ENCODE data around the gene GPR157. TPM values are rescaled to one million over a fixed set of nuclear protein-coding genes. Genes with fewer than 3 reads are reported as not detected.

The GPR157 gene
- total RNA-seq, 2 experiments from 2014 or later = 3.1 to 3.3 TPM

DNA sequence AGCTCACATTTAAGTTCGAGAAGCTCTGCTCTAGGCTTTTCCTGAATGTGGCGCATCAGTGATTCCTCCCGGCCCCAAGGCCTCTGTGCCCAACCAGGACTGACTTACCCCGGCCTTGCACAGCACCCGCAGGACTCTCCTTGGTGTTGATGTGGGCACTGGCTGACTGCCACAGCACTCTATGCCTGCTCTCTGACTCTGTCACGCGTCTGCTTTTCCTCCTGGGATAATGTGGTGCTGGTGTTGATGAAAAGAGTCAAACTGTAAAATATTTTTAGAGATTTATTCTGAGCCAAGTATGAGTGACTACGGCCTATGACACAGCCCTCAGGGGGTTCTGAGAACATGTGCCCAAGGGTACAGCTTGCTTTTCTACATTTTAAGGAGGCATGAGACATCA, 44.0 kb downstream of the GPR157 start:
- DNase-seq = no peak
- Mint-ChIP-seq H3K4me1 (peaks cover 17% of the 10 kb centered on the region), H3K9me3 (no peaks in the 10 kb centered on the region), H3K4me3 (no peak overlapping the region), H3K27me3 (peaks cover 45% of the 10 kb centered on the region), H3K36me3 (peaks cover under 1% of the 10 kb centered on the region), H3K27ac (no peak overlapping the region)
- ATAC-seq (ENCODE audit: low read depth) = no peak
- POLR2A ChIA-PET = no interaction called here

DNA sequence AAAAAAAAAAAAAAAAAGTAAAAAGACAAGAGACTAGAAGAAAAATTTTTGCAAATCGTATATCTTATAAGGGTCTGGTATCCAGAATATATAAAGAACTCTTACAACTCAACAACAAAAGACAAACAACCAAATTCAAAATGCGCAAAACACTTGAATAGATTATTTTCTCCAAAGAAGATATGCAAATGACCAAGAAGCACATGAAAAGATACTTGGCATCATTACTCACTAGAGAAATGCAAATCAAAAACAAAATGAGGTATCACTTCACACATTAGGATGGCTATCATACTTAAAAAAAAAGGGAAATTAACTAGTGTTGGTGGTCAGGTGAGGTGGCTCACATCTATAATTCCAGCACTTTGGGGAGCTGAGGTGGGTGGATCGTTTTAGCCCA, 47.4 kb downstream of the GPR157 start:
- no peak for ATAC-seq (ENCODE audit: low read depth)
- H3K4me3 Mint-ChIP-seq = no peak overlapping the region
- no peaks in the 10 kb centered on the region for H3K9me3 Mint-ChIP-seq
- no peak overlapping the region for H3K27ac Mint-ChIP-seq
- H3K4me1 Mint-ChIP-seq = peaks cover 36% of the 10 kb centered on the region
- no peak for DNase-seq
- H3K36me3 Mint-ChIP-seq = peaks cover 2% of the 10 kb centered on the region
- peaks cover 49% of the 10 kb centered on the region for H3K27me3 Mint-ChIP-seq
- POLR2A ChIA-PET = interaction anchor here (0.6 to 0.7 kb wide), 4 partner anchors 23 to 224 kb away, joined by 3 to 6 read pairs (median 4); no protein-coding TSS in a partner anchor

DNA sequence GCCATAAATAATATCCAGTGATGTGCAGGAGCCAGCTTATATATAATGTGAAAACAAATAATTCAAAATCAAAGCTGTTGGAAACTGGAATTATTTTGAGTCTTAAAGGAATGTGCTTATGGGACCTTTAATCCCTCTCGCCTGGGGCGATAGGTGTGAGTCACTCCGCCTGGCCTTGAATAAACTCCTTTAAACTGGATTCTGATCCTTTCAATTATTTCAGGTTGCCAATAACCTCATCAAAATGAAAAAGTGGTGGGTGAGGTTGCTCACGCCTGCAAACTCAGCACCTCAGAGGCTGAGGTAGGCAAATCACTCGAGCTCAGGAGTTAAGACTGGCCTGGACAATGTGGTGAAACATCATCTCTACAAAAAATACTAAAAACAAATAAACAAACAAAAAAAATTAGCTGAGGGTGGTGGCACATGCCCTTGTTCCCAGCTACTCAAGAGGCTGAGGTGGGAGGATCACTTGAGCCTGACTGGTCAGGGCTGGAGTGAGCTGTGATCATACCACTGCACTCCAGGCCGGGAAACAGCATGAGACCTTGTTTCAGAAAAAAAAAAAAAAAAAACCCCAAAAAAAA, 48.1 kb downstream of the GPR157 start:
- H3K27ac Mint-ChIP-seq = no peak overlapping the region
- ATAC-seq (ENCODE audit: low read depth) (no peak), DNase-seq (no peak)
- H3K4me3 Mint-ChIP-seq = no peak overlapping the region
- POLR2A ChIA-PET = interaction anchor here (0.6 to 0.7 kb wide), 4 partner anchors 24 to 224 kb away, joined by 3 to 6 read pairs (median 4); no protein-coding TSS in a partner anchor
- no peaks in the 10 kb centered on the region for H3K9me3 Mint-ChIP-seq
- H3K36me3 Mint-ChIP-seq = peaks cover 2% of the 10 kb centered on the region
- peaks cover 42% of the 10 kb centered on the region for H3K4me1 Mint-ChIP-seq
- peaks cover 51% of the 10 kb centered on the region for H3K27me3 Mint-ChIP-seq

- peaks cover 45% of the 10 kb centered on the region for H3K4me1 Mint-ChIP-seq
- no peaks in the 10 kb centered on the region for H3K9me3 Mint-ChIP-seq
- no peak for ATAC-seq (ENCODE audit: low read depth)
Measured at GRCh38 chr1:9079988-9080704, 48.8 kb downstream of the GPR157 start.

GRCh38 chr1:9078752-9079500, 50.0 kb downstream of the GPR157 start:
- Mint-ChIP-seq H3K36me3 (peaks cover 2% of the 10 kb centered on the region), H3K9me3 (no peaks in the 10 kb centered on the region), H3K4me3 (peak overlapping the region; percentile 48), H3K4me1 (peaks cover 47% of the 10 kb centered on the region), H3K27me3 (peaks cover 59% of the 10 kb centered on the region), H3K27ac (no peak overlapping the region)
- ATAC-seq (ENCODE audit: low read depth) = no peak
- POLR2A ChIA-PET = no interaction called here
- no peak for DNase-seq

More at GRCh38 chr1:9079988-9080704, 48.8 kb downstream of the GPR157 start:
- peak overlapping the region; percentile 0 for H3K27ac Mint-ChIP-seq
- POLR2A ChIA-PET = interaction anchor here (0.5 kb wide), 1 partner anchor 109 kb away, joined by 4 read pairs; no protein-coding TSS in a partner anchor
- peaks cover 2% of the 10 kb centered on the region for H3K36me3 Mint-ChIP-seq
- peaks cover 50% of the 10 kb centered on the region for H3K27me3 Mint-ChIP-seq
- H3K4me3 Mint-ChIP-seq = no peak overlapping the region
- no peak for DNase-seq

- H3K36me3 Mint-ChIP-seq = peaks cover 2% of the 10 kb centered on the region
- DNase-seq = no peak
- peaks cover 60% of the 10 kb centered on the region for H3K27me3 Mint-ChIP-seq
- H3K27ac Mint-ChIP-seq = no peak overlapping the region
- no peaks in the 10 kb centered on the region for H3K9me3 Mint-ChIP-seq
- POLR2A ChIA-PET = no interaction called here
- peak; percentile 59 for ATAC-seq (ENCODE audit: low read depth)
- H3K4me3 Mint-ChIP-seq = peak overlapping the region; percentile 48
- H3K4me1 Mint-ChIP-seq = peaks cover 46% of the 10 kb centered on the region
Measured at GRCh38 chr1:9078015-9078751, 50.7 kb downstream of the GPR157 start.

DNA sequence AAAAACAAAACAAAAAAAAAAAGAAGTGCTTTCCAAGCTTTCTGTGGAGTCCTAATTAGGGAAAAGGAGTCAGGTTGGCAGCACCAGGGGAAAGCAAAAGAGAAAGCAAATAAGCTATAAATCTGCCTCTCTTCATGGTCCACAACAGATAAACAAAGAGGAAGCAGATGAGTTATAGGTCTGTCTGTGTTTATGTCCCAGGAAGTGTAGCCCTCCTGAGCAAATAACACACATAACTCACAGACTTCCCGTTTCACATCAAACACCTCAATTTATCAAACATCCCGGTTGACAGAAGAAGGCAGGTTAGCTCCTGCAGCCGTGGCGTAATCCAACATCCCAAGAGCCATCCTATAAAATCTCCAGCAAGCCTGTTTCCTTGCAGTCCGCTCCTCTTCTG, 53.9 kb downstream of the GPR157 start:
- no peak overlapping the region for H3K4me3 Mint-ChIP-seq

DNA sequence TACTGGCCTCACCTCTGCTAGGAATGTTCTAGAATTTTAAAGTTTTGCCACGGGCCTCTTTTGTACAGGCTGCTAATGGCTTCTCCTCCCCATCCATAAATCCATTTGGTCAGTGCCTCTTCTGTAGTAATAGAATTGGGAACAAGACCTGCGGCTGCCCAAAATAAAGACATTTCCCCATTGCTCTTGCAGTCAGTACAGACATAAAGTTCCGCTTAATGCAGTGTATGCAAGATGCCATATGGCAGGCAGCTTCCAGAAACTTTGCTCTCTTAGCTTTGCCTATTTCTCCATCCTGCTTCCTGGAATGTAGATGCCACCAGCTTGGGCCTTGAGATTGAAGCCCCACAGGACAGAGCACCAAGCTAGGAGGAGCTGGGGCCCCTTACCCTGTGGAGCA, 55.8 kb downstream of the GPR157 start:
- Mint-ChIP-seq H3K27ac (no peak overlapping the region), H3K36me3 (no peaks in the 10 kb centered on the region), H3K27me3 (peaks cover 43% of the 10 kb centered on the region), H3K4me1 (peaks cover 24% of the 10 kb centered on the region), H3K4me3 (no peak overlapping the region), H3K9me3 (no peaks in the 10 kb centered on the region)
- POLR2A ChIA-PET = no interaction called here
- DNase-seq = no peak
- no peak for ATAC-seq (ENCODE audit: low read depth)

More for the DNA sequence above, 53.9 kb downstream of the GPR157 start:
- no peak for ATAC-seq (ENCODE audit: low read depth)
- no peak for DNase-seq
- POLR2A ChIA-PET = no interaction called here
- peaks cover 51% of the 10 kb centered on the region for H3K27me3 Mint-ChIP-seq
- peaks cover 2% of the 10 kb centered on the region for H3K36me3 Mint-ChIP-seq
- H3K9me3 Mint-ChIP-seq = no peaks in the 10 kb centered on the region
- no peak overlapping the region for H3K27ac Mint-ChIP-seq
- H3K4me1 Mint-ChIP-seq = peaks cover 34% of the 10 kb centered on the region

DNA sequence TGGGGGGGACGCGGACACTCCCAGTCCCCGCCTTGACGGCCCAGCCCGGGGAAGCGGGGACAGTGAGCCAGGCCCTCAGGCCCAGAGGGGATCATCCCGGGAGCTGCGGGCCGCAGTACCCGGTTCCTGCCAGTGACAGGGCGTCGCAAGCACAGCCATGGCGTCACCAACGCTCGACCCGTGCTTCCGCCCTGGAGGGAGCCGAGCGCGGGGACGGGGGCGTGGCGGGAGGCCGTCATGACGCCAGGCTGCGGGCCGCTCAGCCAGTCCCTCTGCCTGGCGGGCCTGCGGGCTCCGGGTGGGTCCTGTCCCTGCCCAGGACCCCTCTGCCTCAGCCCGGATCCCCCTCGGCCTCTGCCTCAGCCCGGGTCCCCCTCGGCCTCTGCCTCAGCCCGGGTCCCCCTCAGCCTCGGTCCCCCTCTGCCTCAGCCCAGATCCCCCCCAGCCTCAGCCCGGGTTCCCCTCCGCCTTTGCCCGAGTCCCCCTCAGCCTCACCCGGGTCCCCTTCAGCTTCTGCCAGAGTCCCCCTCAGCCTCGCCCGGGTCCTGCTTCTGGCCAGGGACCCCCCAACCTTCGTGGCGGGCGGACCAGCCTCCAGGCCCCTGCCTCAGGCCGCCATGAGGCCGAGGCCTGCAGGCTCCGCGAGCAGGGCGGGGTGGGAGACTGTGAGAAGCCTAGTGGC, 57.2 kb downstream of the GPR157 start:
- Mint-ChIP-seq H3K9me3 (no peaks in the 10 kb centered on the region), H3K4me1 (peaks cover 21% of the 10 kb centered on the region), H3K36me3 (no peaks in the 10 kb centered on the region), H3K27me3 (peaks cover 37% of the 10 kb centered on the region), H3K27ac (no peak overlapping the region), H3K4me3 (no peak overlapping the region)
- DNase-seq (no peak), ATAC-seq (ENCODE audit: low read depth) (no peak)
- POLR2A ChIA-PET = no interaction called here

- no peaks in the 10 kb centered on the region for H3K36me3 Mint-ChIP-seq
- POLR2A ChIA-PET = no interaction called here
Measured at GRCh38 chr1:9070486-9070885, 58.4 kb downstream of the GPR157 start.

GRCh38 chr1:9069326-9070100, 59.4 kb downstream of the GPR157 start, which contains the start of gene SLC2A5:
TSS of gene SLC2A5 (minus strand) at chr1:9069635. CDS start at chr1:9069536, 99 bp downstream.
- Mint-ChIP-seq H3K27me3 (peaks cover 25% of the 10 kb centered on the region), H3K36me3 (no peaks in the 10 kb centered on the region), H3K4me3 (no peak within 1 kb of the TSS), H3K4me1 (peaks cover 8% of the 10 kb centered on the region), H3K27ac (no peak within 1 kb of the TSS), H3K9me3 (no peaks in the 10 kb centered on the region)
- POLR2A ChIA-PET = no interaction called here
- DNase-seq (no peak), ATAC-seq (ENCODE audit: low read depth) (no peak)

More at GRCh38 chr1:9070486-9070885, 58.4 kb downstream of the GPR157 start:
- no peak overlapping the region for H3K4me3 Mint-ChIP-seq
- no peaks in the 10 kb centered on the region for H3K9me3 Mint-ChIP-seq
- H3K4me1 Mint-ChIP-seq = peaks cover 14% of the 10 kb centered on the region
- ATAC-seq (ENCODE audit: low read depth) (no peak), DNase-seq (no peak)
- H3K27me3 Mint-ChIP-seq = peaks cover 30% of the 10 kb centered on the region
- no peak overlapping the region for H3K27ac Mint-ChIP-seq

DNA sequence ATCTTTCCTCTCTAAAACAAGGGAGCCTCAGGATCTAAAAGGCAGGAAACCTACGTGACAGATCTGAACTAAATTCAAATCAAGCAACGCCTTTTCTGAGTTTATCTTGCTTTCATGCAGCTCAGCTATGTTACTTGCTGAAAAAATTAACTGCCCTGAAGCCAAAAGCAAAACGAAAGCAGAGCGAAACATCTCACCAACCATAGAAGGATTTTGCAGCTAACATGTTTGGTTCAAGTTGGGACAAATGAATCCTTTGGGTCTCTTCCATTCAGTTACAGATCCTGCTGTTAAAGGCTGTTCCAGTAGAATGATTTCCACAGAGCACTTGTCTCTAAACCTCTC, 59.9 kb downstream of the GPR157 start:
- H3K27me3 Mint-ChIP-seq = peaks cover 24% of the 10 kb centered on the region
- H3K27ac Mint-ChIP-seq = no peak overlapping the region
- H3K9me3 Mint-ChIP-seq = no peaks in the 10 kb centered on the region
- POLR2A ChIA-PET = no interaction called here
- no peak for ATAC-seq (ENCODE audit: low read depth)
- no peak for DNase-seq
- H3K36me3 Mint-ChIP-seq = no peaks in the 10 kb centered on the region
- peaks cover 10% of the 10 kb centered on the region for H3K4me1 Mint-ChIP-seq
- no peak overlapping the region for H3K4me3 Mint-ChIP-seq

All from activated naive CD8-positive, alpha-beta T cell treated with anti-CD3 and anti-CD28 coated beads, Interleukin-2, amount 10 ng/mL, durations not matched to agents 7 days and 5 days (primary cell).